ENCODE results near the gene RAD51B. TPM values are rescaled to one million over a fixed set of nuclear protein-coding genes. Genes with fewer than 3 reads are reported as not detected.

RAD51B gene
- total RNA-seq, 1 experiment from 2014 or later = 29.9 TPM

DNA sequence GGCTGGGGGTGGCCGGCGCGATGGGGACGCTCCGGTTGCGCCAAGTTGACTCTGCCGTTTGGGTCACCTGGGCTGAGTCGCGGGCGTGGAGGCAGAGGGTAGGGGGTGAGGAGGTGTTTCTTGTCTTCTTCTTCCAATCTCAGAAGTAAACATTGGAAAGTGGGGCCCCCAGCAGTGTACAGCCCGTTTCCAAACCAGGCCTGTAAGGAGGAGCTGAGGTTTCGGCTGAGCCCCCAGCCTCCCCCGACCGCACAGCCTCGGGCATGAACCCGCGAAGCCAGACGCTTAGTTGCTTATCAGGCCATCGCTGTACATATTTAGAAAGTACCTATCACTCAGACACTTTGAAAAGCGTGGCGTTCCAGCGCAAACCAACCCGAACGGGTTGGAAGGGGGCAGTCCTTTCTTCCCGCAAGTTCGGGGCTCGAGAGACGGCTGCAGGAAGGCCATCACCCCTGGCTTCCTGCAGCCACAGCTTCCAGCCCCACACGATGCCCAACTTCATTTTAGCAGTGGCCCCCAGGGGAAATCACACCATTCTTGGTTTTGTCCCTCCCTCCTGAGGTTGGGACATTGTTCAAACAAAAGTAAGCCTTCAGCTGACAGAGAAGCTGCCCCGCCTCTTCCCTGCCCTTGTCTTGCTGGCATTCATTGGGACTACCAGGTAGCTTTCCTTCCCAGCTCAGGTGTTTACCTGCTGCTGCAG lies 809.2 kb downstream of the RAD51B start:
- POLR2A ChIA-PET (ENCODE audit: unreplicated experiment) = interaction anchor here (0.5 to 1.4 kb wide), 17 partner anchors 9 to 491 kb away, joined by 3 to 29 read pairs (median 4); partner anchors contain the start of gene ZFP36L1
- peak overlapping the region; percentile 95 for H3K4me2 ChIP-seq
- H3K4me1 ChIP-seq (replicated peaks; ENCODE audit: insufficient read depth) = peaks cover 45% of the 10 kb centered on the region
- CTCF ChIA-PET = interaction anchor here (0.6 to 0.7 kb wide), 4 partner anchors 13 to 108 kb away, joined by 3 to 8 read pairs (median 6); no protein-coding TSS in a partner anchor
- peak overlapping the region; percentile 60 for H3K4me3 ChIP-seq
- TSS peak; percentile 73 for BruUV-seq (replicated peaks)
- no peaks in the 10 kb centered on the region for H3K27me3 ChIP-seq (ENCODE audit: insufficient read depth, low read depth)
- peaks cover 36% of the 10 kb centered on the region for H3F3A ChIP-seq (ENCODE audit: insufficient read depth, low read depth)
- peak overlapping the region; percentile 82 for H2AFZ ChIP-seq
- H3K27ac ChIP-seq = peak overlapping the region; percentile 92
- TF ChIP-seq EZH2 (IDR thresholded peaks at IDR 0.05; ENCODE audit: low read depth) = no peak
- TF ChIP-seq, protein P1, sequence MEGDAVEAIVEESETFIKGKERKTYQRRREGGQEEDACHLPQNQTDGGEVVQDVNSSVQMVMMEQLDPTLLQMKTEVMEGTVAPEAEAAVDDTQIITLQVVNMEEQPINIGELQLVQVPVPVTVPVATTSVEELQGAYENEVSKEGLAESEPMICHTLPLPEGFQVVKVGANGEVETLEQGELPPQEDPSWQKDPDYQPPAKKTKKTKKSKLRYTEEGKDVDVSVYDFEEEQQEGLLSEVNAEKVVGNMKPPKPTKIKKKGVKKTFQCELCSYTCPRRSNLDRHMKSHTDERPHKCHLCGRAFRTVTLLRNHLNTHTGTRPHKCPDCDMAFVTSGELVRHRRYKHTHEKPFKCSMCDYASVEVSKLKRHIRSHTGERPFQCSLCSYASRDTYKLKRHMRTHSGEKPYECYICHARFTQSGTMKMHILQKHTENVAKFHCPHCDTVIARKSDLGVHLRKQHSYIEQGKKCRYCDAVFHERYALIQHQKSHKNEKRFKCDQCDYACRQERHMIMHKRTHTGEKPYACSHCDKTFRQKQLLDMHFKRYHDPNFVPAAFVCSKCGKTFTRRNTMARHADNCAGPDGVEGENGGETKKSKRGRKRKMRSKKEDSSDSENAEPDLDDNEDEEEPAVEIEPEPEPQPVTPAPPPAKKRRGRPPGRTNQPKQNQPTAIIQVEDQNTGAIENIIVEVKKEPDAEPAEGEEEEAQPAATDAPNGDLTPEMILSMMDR (conservative IDR thresholded peaks at IDR 0.05) = no peak
- no peaks in the 10 kb centered on the region for H3K36me3 ChIP-seq (ENCODE audit: low read depth)
- H3K9me3 ChIP-seq (ENCODE audit: insufficient read depth, low read depth) = peaks cover 5% of the 10 kb centered on the region; the same call in 1 of the 2 replicates
- intact Hi-C loops (cut with micrococcal nuclease; ENCODE audit: unreplicated experiment) = loop anchor here (1.0 to 2.0 kb wide), 4 partner anchors 59 to 380 kb away; no protein-coding TSS in a partner anchor
- peaks cover 5% of the 10 kb centered on the region; the same call in 1 of the 2 replicates for H3K79me2 ChIP-seq (ENCODE audit: low read depth)
- H4K20me1 ChIP-seq (ENCODE audit: insufficient read depth) = no peaks in the 10 kb centered on the region
- DNase-seq = peak; percentile 81 to 90
- no peaks in the 10 kb centered on the region for H3K9me2 ChIP-seq (ENCODE audit: insufficient read depth)

DNA sequence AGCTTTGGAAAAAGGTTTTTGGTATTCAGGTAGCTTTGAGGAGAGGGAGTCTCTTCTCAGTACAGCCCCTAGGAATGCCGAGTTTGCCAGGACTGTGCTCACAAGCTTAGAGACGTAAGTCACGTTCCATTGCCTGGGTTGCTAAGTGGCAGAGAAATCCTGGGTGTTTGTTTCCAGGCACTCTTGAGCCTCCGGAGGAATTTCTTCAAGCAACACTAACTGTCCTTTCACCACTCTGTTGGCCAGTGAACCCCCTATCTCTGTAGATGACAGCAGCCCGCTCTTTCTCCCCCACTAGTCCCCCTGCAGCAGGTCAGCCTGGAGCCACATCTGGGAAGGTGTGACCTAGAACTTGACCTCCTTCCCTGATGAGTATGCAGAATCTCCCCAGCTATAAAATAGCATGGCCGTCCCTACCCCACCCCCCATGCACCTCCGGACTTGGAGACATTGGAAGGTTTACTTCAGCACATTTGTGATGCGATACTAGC lies 810.5 kb downstream of the RAD51B start:
- Histone ChIP-seq H3K4me2 (peak overlapping the region; percentile 95), H3K27me3 (ENCODE audit: insufficient read depth, low read depth) (no peaks in the 10 kb centered on the region), H3K4me1 (replicated peaks; ENCODE audit: insufficient read depth) (peaks cover 45% of the 10 kb centered on the region), H4K20me1 (ENCODE audit: insufficient read depth) (no peaks in the 10 kb centered on the region), H3F3A (ENCODE audit: insufficient read depth, low read depth) (peaks cover 36% of the 10 kb centered on the region), H2AFZ (no peak overlapping the region), H3K4me3 (no peak overlapping the region), H3K27ac (peak overlapping the region; percentile 92), H3K79me2 (ENCODE audit: low read depth) (peaks cover 5% of the 10 kb centered on the region; the same call in 1 of the 2 replicates), H3K9me3 (ENCODE audit: insufficient read depth, low read depth) (peaks cover 5% of the 10 kb centered on the region; the same call in 1 of the 2 replicates), H3K9me2 (ENCODE audit: insufficient read depth) (no peaks in the 10 kb centered on the region), H3K36me3 (ENCODE audit: low read depth) (no peaks in the 10 kb centered on the region)
- ChIA-PET POLR2A (ENCODE audit: unreplicated experiment) (interaction anchor here (0.6 to 1.1 kb wide), 4 partner anchors 19 to 323 kb away, joined by 3 to 9 read pairs (median 4); no protein-coding TSS in a partner anchor), CTCF (interaction anchor here (0.6 kb wide), 1 partner anchor 64 kb away, joined by 5 read pairs; no protein-coding TSS in a partner anchor)
- intact Hi-C loops (cut with micrococcal nuclease; ENCODE audit: unreplicated experiment) = no loop called here
- TF ChIP-seq EZH2 (IDR thresholded peaks at IDR 0.05; ENCODE audit: low read depth) = no peak
- TF ChIP-seq, protein P1 (conservative IDR thresholded peaks at IDR 0.05) = no peak
- BruUV-seq (replicated peaks) = no TSS peak
- DNase-seq = peak in 1 of 2 experiments; percentile 21

DNA sequence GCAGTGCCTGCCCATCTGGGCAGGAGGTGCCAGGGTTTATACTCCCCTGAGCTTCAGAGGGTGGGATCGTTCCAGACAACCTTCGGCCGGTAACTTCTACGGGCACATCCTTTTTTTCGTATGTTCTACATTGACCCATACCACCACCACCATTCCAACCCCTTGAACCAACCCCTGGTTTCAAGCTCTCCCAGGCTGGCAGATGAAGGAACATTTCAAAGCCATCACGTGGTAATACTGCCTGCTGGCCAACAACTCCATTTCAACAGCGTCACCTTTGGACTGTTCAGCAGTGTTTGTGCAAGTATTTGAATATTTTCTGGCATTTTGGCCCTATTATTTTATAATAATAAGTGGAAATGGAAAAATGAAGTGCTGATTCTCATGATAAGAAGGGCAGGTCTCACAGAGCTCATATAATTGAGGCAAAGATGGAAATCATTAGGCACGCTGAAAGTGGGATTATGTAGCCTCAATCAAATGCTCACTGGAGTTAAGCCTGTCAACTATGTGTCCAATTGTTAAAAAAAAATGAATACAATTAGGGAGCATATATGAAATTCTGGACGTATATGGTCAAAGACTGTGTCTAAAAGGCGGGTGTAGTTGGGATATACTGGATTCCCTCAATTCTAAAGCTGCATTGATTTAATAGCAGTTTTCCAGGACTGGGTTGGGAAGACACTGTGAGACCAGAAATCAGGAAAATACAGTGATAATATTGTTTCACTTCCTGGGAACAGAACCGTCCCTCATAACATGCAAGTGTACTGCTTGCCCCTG lies 811.2 kb downstream of the RAD51B start:
- no TSS peak for BruUV-seq (replicated peaks)
- TF ChIP-seq, protein P1 (conservative IDR thresholded peaks at IDR 0.05) = no peak
- no peak for TF ChIP-seq EZH2 (IDR thresholded peaks at IDR 0.05; ENCODE audit: low read depth)
- Histone ChIP-seq H3K79me2 (ENCODE audit: low read depth) (peaks cover 5% of the 10 kb centered on the region; the same call in 1 of the 2 replicates), H4K20me1 (ENCODE audit: insufficient read depth) (no peaks in the 10 kb centered on the region), H3K4me3 (no peak overlapping the region), H3K36me3 (ENCODE audit: low read depth) (no peaks in the 10 kb centered on the region), H3K27me3 (ENCODE audit: insufficient read depth, low read depth) (no peaks in the 10 kb centered on the region), H3K27ac (peak overlapping the region; percentile 92; the same call in 1 of the 2 replicates), H3F3A (ENCODE audit: insufficient read depth, low read depth) (peaks cover 36% of the 10 kb centered on the region), H3K9me3 (ENCODE audit: insufficient read depth, low read depth) (peaks cover 5% of the 10 kb centered on the region; the same call in 1 of the 2 replicates), H3K4me2 (no peak overlapping the region), H2AFZ (no peak overlapping the region), H3K4me1 (replicated peaks; ENCODE audit: insufficient read depth) (peaks cover 44% of the 10 kb centered on the region), H3K9me2 (ENCODE audit: insufficient read depth) (no peaks in the 10 kb centered on the region)
- ChIA-PET POLR2A (ENCODE audit: unreplicated experiment) (no interaction called here), CTCF (no interaction called here)
- intact Hi-C loops (cut with micrococcal nuclease; ENCODE audit: unreplicated experiment) = no loop called here
- peak in 1 of 2 experiments; percentile 22 for DNase-seq
